HL-60 (cell line): Measurements from ENCODE around the gene OR52W1.

Experiments used
- DNase-seq, 2 experiments: peaks; one replicate each; pipeline ENCODE4 v3.0.0-alpha.2; 2010 to 2020; ENCODE audit warnings: low read depth in 1 of 2, low spot score in 1 of 2
- H3K27ac ChIP-seq: fragments of 250-450 bp; sonication (Bioruptor Pico); replicated peaks from 2 replicates; pipeline ENCODE4 v1.5.1; 2020; ENCODE audit warnings: mild to moderate bottlenecking, moderate library complexity
- H3K27me3 ChIP-seq: fragments of 250-450 bp; sonication (Bioruptor Pico); 2 replicates; pipeline ENCODE4 v1.5.1; 2021; ENCODE audit warnings: mild to moderate bottlenecking, moderate library complexity; ENCODE audit not compliant: insufficient read depth, poor library complexity, severe bottlenecking
- H3K4me3 ChIP-seq: replicated peaks from 2 replicates; pipeline ENCODE4 v1.5.1; 2011; ENCODE audit warnings: mild to moderate bottlenecking, control low read depth, low read length; ENCODE audit not compliant: insufficient read depth
- GABPA ChIP-seq: IDR thresholded peaks from 2 replicates; pipeline ENCODE4 v1.6.1; 2012; ENCODE audit warnings: low read depth
- POLR2AphosphoS5 ChIP-seq: IDR thresholded peaks from 2 replicates; pipeline ENCODE4 v1.6.1; 2012; ENCODE audit warnings: low read depth
- SPI1 ChIP-seq: IDR thresholded peaks from 2 replicates; pipeline ENCODE4 v1.6.1; 2012; ENCODE audit warnings: low read depth, mild to moderate bottlenecking, borderline replicate concordance
- TF ChIP-seq, protein P1 (sequence below): IDR thresholded peaks from one replicate; pipeline ENCODE4 v1.5.1; 2011; ENCODE audit warnings: low read length, control low read depth, inconsistent platforms; ENCODE audit not compliant: insufficient read depth
- TF ChIP-seq, protein P2 (sequence below): IDR thresholded peaks from 2 replicates; pipeline ENCODE4 v1.6.1; 2012; ENCODE audit warnings: low read depth; ENCODE audit not compliant: insufficient replicate concordance

The OR52W1 gene

DNA sequence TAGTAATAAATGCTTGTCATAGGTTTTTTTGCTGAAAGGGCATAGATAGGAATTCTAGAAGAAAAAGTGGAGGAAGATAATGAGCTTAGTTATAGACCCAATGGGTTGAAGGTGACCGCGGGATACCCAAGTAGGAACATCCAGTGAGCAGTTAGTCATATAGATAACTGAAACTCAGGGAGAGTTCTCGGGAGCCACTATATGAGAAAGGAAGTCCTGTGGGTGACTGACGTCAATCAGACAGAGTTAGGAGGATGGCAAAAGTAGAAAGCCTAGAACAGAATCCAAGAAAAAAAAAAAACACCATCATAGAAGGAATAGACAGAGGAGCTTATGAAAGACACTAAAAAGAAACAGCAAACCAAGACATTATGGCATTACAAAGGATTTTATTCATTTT, 38.2 kb downstream of the OR52W1 start:
- Histone ChIP-seq H3K27me3 (no peaks in the 10 kb centered on the region), H3K4me3 (no peak overlapping the region), H3K27ac (no peak overlapping the region)
- TF ChIP-seq SPI1 (no peak), POLR2AphosphoS5 (no peak), GABPA (no peak)
- TF ChIP-seq, protein P1, sequence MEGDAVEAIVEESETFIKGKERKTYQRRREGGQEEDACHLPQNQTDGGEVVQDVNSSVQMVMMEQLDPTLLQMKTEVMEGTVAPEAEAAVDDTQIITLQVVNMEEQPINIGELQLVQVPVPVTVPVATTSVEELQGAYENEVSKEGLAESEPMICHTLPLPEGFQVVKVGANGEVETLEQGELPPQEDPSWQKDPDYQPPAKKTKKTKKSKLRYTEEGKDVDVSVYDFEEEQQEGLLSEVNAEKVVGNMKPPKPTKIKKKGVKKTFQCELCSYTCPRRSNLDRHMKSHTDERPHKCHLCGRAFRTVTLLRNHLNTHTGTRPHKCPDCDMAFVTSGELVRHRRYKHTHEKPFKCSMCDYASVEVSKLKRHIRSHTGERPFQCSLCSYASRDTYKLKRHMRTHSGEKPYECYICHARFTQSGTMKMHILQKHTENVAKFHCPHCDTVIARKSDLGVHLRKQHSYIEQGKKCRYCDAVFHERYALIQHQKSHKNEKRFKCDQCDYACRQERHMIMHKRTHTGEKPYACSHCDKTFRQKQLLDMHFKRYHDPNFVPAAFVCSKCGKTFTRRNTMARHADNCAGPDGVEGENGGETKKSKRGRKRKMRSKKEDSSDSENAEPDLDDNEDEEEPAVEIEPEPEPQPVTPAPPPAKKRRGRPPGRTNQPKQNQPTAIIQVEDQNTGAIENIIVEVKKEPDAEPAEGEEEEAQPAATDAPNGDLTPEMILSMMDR: no peak
- TF ChIP-seq, protein P2, sequence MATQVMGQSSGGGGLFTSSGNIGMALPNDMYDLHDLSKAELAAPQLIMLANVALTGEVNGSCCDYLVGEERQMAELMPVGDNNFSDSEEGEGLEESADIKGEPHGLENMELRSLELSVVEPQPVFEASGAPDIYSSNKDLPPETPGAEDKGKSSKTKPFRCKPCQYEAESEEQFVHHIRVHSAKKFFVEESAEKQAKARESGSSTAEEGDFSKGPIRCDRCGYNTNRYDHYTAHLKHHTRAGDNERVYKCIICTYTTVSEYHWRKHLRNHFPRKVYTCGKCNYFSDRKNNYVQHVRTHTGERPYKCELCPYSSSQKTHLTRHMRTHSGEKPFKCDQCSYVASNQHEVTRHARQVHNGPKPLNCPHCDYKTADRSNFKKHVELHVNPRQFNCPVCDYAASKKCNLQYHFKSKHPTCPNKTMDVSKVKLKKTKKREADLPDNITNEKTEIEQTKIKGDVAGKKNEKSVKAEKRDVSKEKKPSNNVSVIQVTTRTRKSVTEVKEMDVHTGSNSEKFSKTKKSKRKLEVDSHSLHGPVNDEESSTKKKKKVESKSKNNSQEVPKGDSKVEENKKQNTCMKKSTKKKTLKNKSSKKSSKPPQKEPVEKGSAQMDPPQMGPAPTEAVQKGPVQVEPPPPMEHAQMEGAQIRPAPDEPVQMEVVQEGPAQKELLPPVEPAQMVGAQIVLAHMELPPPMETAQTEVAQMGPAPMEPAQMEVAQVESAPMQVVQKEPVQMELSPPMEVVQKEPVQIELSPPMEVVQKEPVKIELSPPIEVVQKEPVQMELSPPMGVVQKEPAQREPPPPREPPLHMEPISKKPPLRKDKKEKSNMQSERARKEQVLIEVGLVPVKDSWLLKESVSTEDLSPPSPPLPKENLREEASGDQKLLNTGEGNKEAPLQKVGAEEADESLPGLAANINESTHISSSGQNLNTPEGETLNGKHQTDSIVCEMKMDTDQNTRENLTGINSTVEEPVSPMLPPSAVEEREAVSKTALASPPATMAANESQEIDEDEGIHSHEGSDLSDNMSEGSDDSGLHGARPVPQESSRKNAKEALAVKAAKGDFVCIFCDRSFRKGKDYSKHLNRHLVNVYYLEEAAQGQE: no peak
- no peak for DNase-seq

DNA sequence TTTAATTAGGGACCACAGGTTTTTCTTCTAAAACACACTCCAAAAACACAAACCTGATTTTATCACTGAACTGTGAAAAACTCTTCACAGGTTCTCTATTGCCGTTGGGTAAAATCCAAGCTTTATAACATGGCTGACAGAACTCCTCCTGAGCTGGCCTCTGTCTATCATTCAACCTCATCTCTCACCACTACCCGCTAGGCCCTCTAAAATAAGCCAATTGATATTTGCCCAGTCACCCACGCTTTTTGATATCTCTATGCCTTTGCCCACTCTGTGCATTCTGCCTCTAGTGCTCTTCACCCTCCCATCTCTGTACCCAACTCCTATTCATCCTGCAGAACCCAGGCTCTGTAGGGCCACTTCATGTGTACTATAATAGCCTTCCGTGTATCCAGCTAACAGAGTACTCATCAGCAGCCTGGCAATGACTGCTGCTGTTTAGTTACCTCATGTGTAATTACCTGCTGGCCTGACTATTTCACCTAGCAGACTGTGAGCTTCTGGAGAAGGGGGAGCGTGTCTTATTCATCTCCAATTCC, 38.8 kb downstream of the OR52W1 start:
- TF ChIP-seq, protein P1: no peak
- TF ChIP-seq, protein P2: no peak
- TF ChIP-seq SPI1 (no peak), POLR2AphosphoS5 (no peak), GABPA (no peak)
- H3K27me3 ChIP-seq: no peaks in the 10 kb centered on the region
- H3K4me3 ChIP-seq: no peak overlapping the region
- no peak for DNase-seq
- no peak overlapping the region for H3K27ac ChIP-seq

DNA sequence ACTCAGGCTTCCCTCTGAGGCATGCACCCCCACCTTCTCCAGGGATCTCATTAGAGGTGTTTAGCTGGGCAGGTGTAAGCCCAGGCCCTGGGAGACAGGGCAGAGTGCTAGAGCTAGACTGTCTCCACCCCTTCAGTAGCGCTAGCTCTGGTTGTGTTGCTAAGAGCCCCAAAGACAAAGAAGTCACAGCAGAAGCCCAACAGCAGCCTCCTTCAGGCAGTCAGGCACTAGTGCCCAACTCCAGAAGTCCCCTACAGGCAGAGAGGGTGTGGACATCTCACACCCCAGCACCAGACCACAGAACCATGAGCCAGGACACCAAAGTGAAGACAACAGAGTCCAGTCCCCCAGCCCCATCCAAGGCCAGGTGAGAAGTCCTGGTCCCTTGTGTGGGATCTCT, 39.9 kb downstream of the OR52W1 start, which contains the start of gene CNGA4:
Gene CNGA4 (plus strand): TSS at position 188 of the 400 bp plus-strand sequence. CDS start 118 bp downstream, at position 306.
- TF ChIP-seq POLR2AphosphoS5 (no peak), SPI1 (no peak), GABPA (no peak)
- TF ChIP-seq, protein P2: no peak
- TF ChIP-seq, protein P1: no peak
- no peak for DNase-seq

More for the DNA sequence above, 39.9 kb downstream of the OR52W1 start, which contains the start of gene CNGA4:
- no peak within 1 kb of the TSS for H3K4me3 ChIP-seq
- peak within 1 kb of the TSS; percentile 48; the same call in 1 of the 2 replicates for H3K27ac ChIP-seq
- no peaks in the 10 kb centered on the region for H3K27me3 ChIP-seq
